NCI-H2107 (cell line): ENCODE results near the gene PDZK1IP1.

Experiments
- DNase-seq: peaks from one replicate; lab custom pipeline; 2025; lab: John Stamatoyannopoulos, UW

The PDZK1IP1 gene

GRCh38 chr1:47189844-47190508 lies at the start of gene PDZK1IP1:
Gene PDZK1IP1, minus strand, starts transcription at chr1:47190036. Its CDS starts 104 bp downstream, at chr1:47189932.
- DNase-seq, result no peak

- no peak for DNase-seq
Measured at GRCh38 chr1:47238935-47239592, 49.2 kb upstream of the PDZK1IP1 start.

- DNase-seq, result no peak
Measured at GRCh38 chr1:47235806-47236205, 46.0 kb upstream of the PDZK1IP1 start.

DNA sequence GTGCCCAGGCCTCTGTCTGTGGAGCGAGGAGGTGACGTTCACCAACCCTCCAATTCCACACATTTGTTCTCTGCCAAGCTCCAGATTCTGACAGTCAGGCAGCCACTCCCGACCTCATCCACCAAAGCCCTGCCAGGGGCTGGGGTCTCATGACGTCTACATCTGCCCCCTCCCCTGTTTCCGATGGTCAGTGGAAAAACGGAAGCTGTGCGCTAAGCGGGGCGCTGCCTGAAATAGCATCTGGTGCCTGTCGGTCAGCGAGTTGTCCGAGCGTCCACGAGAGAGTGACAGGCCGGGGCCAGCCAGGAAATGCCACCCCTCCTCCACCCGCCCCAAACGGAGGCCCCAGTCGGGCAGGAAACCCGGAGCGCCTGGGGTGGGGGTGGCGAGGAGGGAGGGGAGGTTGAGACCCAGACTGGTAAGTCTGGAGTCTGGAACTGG lies 45.4 kb upstream of the PDZK1IP1 start:
- no peak for DNase-seq

- DNase-seq, result no peak
Measured at GRCh38 chr1:47233186-47233585, 43.4 kb upstream of the PDZK1IP1 start.

DNA sequence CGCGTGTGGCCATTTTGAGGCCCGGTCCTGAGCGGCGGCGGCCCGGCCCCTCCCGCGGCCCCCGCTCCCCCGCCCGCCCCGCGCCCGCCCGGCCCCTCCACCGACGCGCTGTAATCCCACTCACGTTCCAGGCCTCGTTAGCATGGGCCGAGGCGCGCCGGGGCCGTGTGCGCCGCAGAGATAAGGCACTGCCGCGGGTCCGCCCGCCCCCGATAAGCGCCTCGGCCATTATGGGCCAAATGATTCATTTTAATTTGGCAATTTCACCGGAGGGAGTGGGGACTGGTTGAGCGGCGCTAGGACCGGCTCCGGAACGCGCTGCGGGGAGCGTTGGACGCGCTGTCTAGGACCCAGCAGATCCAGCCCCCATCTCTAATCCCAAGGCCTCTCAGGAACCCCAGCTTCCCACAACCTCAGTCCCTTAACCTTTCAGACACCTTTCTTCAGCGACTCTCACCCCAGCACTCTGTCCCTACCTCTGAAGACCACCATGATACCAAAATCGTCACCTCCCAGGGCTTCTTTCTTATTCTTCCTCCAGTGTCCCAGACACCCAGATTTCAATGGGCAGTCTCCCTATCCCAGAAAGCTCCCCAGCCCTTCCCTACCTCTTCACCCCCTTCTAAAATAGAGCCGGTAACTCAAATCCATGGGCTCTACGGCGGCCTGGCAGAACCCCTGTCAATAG lies 42.5 kb upstream of the PDZK1IP1 start, which contains the start of gene TAL1:
TAL1 (minus strand) TSS at position 39 of the 688 bp plus-strand sequence. CDS start 6,337 bp downstream, outside the sequence.
- no peak for DNase-seq

- no peak for DNase-seq
Measured at GRCh38 chr1:47231301-47232186, 41.7 kb upstream of the PDZK1IP1 start.

GRCh38 chr1:47230692-47231300 lies 41.0 kb upstream of the PDZK1IP1 start:
- DNase-seq, result no peak

- no peak for DNase-seq
Measured at GRCh38 chr1:47229886-47230691, 40.3 kb upstream of the PDZK1IP1 start.

- DNase-seq, result no peak
Measured at GRCh38 chr1:47229031-47229885, 39.4 kb upstream of the PDZK1IP1 start.

DNA sequence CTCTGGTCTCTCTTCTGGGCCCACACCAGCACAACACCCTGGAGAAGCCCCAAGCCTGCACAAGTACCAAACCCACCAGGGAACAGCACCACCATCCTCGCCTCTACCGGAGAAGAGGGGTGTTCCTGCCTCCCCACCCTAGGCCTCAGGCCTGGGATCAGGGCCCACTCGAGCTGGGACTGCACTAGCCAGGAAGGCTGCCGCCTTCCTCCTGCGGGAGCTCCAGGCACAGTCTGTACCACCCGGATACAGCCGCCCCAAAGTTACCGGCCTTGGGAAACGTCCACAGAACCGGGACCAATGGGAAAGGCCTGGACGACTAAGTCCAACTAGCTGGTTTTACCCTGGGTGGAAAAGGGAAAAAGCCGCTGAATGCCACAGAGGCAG lies 38.8 kb upstream of the PDZK1IP1 start:
- no peak for DNase-seq

- DNase-seq, result no peak
Measured at GRCh38 chr1:47227341-47228232, 37.8 kb upstream of the PDZK1IP1 start.

DNA sequence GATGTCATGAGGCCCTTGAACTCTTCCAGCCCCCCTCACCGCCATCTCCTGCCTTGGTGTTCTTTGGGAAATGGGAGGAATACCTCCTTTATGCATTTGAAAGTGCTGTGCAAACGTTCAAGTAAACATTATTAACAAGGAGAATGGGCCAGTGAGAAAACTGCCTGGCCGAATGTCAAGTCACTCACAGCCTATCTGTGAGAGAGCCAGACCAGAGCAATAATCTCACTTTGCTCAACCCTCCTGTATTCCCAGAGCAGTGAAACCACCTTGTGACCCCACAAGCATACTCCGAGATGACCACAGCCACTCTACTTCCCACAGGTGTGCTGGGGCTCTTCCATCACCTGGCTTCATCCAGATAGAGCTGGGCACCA lies 37.0 kb upstream of the PDZK1IP1 start:
- no peak for DNase-seq

GRCh38 chr1:47226121-47226838 lies 36.4 kb upstream of the PDZK1IP1 start:
- DNase-seq, result no peak

DNA sequence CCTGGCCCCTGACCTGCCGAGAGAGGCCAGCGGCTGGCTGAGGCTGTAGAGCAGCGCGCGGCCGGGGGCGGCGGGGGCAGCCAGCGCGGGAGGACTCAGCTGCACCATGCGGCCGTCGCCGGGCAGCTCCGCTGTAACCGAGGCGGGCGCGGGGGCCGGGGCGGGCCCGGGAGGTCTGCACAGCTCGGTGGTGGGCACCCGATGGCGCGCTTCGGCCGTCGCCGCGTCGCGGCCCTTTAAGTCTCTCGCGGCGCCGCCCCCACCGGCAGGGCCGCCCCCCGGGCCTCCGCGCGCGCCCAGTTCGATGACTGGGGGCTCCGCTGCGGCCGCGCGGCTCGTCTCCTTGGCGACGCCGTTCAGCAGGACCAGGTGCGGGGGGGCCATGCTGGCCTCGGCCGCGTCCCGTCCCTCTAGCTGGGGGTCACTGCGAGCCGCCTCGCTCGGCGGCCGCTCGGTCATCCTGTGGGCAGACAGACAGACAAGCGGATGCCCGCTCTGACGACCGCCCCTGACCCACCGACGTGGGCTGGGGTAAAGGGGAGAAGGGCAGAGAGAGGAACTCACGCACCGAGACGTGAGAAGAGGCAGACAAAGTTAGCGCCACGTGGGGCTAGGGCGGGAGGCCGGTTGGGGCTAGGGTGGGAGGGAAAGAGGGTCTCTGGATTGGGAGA lies 35.7 kb upstream of the PDZK1IP1 start:
- DNase-seq, result no peak

GRCh38 chr1:47224676-47225399 lies 35.0 kb upstream of the PDZK1IP1 start:
- no peak for DNase-seq
